Measurements from ENCODE around the gene SLC23A3. TPM values are rescaled to one million over a fixed set of nuclear protein-coding genes. Genes with fewer than 3 reads are reported as not detected.

Gene SLC23A3
- 1 to 10 TPM in 2 of 4 donors, under 1 TPM in 1, not detected in 1; 0.26 to 8.1 (median 1.8) TPM for total RNA-seq

GRCh38 chr2:219169930-219170654 lies at the start of gene SLC23A3:
Gene SLC23A3, minus strand, starts transcription at chr2:219170029. Its CDS starts 45 bp downstream, at chr2:219169984.
- intact Hi-C loops (cut with DNase I; ENCODE audit: low total_unique reads) = no loop called here
- H3K27ac ChIP-seq = peak within 1 kb of the TSS; percentile 3 to 56

GRCh38 chr2:219218732-219219701 lies 49.2 kb upstream of the SLC23A3 start, which contains the start of gene ABCB6:
Gene ABCB6, minus strand, starts transcription at chr2:219218958. Its CDS starts 285 bp downstream, at chr2:219218673.
- DNase-seq = peak; percentile 98 to 99
- H3K4me1 ChIP-seq = peaks cover 0 to 11% of the 10 kb centered on the region in 2 donors
- H3K4me3 ChIP-seq = peak within 1 kb of the TSS; percentile 29 to 43
- H3K27me3 ChIP-seq = no peaks in the 10 kb centered on the region
- H3K36me3 ChIP-seq = no peaks in the 10 kb centered on the region
- TF ChIP-seq POLR2A (IDR thresholded peaks at IDR 0.05) (peak; percentile 62 to 63), CTCF (IDR thresholded peaks at IDR 0.05) (peak in 1 of 4 experiments; percentile 25)
- intact Hi-C loops (cut with DNase I; ENCODE audit: low total_unique reads) = loop anchor here (5.0 kb wide), 1 partner anchor 37 kb away; no protein-coding TSS in a partner anchor
- H3K9me3 ChIP-seq = no peaks in the 10 kb centered on the region
- H3K27ac ChIP-seq = peak within 1 kb of the TSS; percentile 61 to 82

More at GRCh38 chr2:219169930-219170654, at the start of gene SLC23A3:
- TF ChIP-seq CTCF (IDR thresholded peaks at IDR 0.05) = no peak
- TF ChIP-seq POLR2A (IDR thresholded peaks at IDR 0.05) = no peak
- Histone ChIP-seq H3K4me3 (no peak within 1 kb of the TSS), H3K36me3 (no peaks in the 10 kb centered on the region), H3K27me3 (no peaks in the 10 kb centered on the region), H3K4me1 (no peaks in the 10 kb centered on the region), H3K9me3 (no peaks in the 10 kb centered on the region)
- no peak for DNase-seq

GRCh38 chr2:219218217-219218731 lies 48.4 kb upstream of the SLC23A3 start:
- DNase-seq = peak; percentile 60 to 65
- peak overlapping the region; percentile 29 to 43 for H3K4me3 ChIP-seq
- H3K36me3 ChIP-seq = no peaks in the 10 kb centered on the region
- H3K9me3 ChIP-seq = no peaks in the 10 kb centered on the region
- peaks cover 0 to 11% of the 10 kb centered on the region in 2 donors for H3K4me1 ChIP-seq
- TF ChIP-seq CTCF (IDR thresholded peaks at IDR 0.05) (no peak), POLR2A (IDR thresholded peaks at IDR 0.05) (no peak)
- peak overlapping the region; percentile 61 to 82 for H3K27ac ChIP-seq
- intact Hi-C loops (cut with DNase I; ENCODE audit: low total_unique reads) = loop anchor here (5.0 kb wide), 1 partner anchor 36 kb away; no protein-coding TSS in a partner anchor
- no peaks in the 10 kb centered on the region for H3K27me3 ChIP-seq

GRCh38 chr2:219216535-219216915 lies 46.7 kb upstream of the SLC23A3 start:
- Histone ChIP-seq H3K4me1 (peaks cover 0 to 11% of the 10 kb centered on the region in 2 donors), H3K27ac (peak overlapping the region in 1 of 2 donors; percentile 82), H3K36me3 (no peaks in the 10 kb centered on the region), H3K4me3 (no peak overlapping the region), H3K27me3 (no peaks in the 10 kb centered on the region), H3K9me3 (no peaks in the 10 kb centered on the region)
- intact Hi-C loops (cut with DNase I; ENCODE audit: low total_unique reads) = loop anchor here (5.0 kb wide), 1 partner anchor 34 kb away; no protein-coding TSS in a partner anchor
- TF ChIP-seq CTCF (IDR thresholded peaks at IDR 0.05) = no peak
- TF ChIP-seq POLR2A (IDR thresholded peaks at IDR 0.05) = no peak
- DNase-seq = no peak

Data from uterus (tissue), 4 donors.